CD4-positive, alpha-beta T cell treated with Interleukin-4 for 1 hour (primary cell): ENCODE data around the gene CRYBA1.

ENCODE experiments used
- DNase-seq, 2 donors: peaks; one replicate each; pipeline ENCODE4 v3.0.0-alpha.2; 2020 to 2022

Gene CRYBA1

DNA sequence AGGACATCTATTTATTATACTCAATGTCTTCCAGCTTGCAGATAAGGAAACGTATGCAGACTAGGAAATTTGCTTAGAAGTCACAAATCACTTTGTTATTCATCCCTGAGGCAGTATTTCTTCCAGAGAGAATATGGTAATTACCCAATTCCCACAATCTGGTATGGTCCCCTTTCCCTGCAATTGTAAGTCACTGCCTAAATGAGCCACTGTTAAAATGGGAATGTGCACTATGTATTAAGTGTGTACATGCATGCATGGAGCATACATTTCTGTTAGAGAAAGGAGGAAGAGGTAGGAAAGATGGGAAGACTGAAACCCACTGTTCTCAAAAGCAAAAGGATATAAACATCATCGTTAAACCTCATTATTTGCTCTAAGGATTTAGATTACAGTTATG lies 37.3 kb downstream of the CRYBA1 start:
- no peak for DNase-seq

DNA sequence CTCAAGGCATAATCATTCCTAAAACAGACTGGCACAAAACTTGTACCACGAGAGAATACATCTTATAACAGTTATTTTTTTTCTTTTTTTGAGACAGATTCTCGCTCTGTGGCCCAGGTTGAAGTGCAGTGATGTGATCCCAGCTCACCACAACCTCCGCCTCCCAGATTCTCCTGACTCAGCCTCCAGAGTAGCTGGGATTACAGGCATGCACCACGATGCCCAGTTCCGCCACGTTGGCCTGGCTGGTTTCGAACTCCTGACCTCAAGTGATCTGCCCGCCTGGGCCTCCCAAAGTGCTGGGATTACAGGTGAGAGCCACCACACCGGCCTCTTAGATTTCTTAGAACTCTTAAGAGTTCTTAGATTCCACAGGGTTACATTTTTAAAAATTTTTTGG lies 43.2 kb downstream of the CRYBA1 start:
- DNase-seq: no peak

DNA sequence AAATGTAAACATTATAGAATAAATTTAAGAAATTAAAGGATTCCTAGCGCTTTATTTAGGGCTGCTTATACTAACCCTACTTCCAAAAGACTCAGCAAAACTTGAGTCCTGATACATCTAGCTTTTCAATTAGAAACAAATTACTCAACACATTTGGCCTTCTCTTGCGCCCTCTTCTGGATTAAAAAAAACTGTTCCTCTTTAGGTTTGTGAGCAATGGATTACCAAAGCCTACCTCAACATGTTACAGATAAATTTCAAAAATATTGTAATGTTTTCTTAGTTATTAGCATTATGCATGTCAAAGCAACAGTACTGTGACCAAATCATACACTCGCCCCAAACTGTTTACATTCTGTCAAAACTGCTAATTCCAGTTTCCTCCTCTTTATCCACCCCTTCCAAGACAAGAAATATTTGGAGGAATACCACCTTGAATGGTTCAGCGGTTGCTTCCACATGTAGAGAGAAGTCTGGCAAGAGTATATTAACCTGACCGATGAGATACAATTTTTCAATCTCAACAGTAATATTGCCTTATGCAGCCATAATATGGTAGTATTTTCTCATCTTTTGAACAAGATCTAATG lies 44.6 kb downstream of the CRYBA1 start:
- DNase-seq: peak in 1 of 2 donors; percentile 81

DNA sequence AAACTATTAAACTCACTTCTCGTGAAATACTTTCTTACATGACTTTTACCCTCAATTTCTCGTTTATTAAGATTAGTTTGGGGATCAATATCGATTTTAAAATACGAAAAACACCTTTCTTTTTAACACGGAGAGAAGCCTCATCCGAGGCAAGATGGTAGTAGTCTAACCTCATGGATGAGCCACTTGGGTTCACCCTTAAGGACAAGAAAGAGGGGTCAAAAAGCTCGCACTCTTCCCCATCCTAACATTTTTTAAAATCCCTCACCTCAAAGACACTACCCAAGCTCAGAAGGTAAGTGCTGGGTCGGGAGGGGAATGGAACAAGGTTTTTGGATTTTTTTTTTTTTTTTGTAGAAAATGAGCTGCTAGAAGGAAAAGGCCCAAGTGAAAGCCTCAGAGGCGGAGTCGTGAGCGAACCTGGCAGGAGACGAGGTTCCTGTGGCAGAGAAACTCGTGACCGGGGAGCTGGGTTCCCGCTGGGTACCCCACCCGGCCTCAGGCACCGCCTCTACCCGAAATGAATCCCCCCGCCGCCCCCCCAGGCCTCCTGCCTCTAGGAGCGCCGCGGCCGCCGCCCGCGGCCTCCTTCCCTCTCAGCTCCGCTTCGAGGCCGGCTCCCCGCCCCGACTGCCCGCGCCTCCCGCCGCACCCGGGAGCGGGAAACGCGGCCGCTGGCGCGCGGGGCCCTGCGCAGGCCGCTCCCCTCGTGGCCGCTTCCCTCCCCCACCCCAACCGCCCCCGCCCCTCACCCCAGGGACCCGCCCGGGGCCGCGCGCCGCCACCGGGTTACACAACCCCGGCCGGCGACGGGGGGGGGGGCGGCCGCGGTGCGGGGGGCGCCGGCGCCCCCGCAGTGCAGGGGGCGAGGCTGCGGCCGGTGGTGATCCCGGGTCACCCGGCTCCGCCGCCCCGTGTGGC lies 45.7 kb downstream of the CRYBA1 start:
- DNase-seq: peak; percentile 66 to 70

DNA sequence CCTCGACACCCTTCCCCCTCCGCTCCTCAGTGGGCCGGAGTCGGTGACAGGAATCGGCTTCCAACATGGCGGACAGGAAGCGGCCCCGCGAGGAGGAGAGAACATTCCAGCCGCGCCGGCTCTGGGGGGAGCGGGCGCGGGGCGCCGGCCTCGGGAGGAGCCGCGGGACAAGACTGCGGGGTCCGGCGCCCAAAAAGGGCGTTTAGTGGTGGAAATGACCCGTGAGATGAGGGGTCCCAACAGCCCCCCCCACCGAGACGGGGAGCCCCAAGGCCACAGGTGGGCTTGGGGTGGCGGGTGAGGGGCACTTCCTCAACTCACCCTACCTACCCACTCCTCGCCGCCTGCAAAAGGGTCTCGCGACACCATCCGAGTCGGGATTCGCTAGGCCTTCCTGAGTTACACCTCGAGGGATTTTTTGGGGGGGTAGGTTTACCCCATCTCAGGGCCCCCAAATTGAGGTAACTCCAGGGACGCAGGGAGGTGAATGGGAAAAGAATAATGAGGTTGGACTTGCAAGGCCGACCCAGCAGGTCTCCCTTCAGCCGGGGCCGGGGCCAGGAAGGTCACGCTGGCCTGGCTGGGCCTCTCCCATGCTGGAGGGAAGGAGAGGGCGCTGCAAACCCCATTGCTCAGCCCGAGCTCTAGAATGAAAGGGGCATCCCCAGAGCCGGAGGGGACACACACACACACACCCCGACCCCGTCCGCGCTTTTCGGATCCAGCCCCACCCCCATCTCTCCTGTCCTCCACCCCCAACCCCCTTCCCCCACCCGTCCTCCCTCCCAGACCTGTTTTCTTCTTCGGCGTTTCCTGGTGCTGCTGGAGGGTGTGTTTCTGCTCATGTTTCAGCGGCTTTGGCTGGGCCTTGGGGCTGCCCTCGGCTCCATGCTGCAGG lies 46.6 kb downstream of the CRYBA1 start:
- peak; percentile 47 to 61 for DNase-seq

DNA sequence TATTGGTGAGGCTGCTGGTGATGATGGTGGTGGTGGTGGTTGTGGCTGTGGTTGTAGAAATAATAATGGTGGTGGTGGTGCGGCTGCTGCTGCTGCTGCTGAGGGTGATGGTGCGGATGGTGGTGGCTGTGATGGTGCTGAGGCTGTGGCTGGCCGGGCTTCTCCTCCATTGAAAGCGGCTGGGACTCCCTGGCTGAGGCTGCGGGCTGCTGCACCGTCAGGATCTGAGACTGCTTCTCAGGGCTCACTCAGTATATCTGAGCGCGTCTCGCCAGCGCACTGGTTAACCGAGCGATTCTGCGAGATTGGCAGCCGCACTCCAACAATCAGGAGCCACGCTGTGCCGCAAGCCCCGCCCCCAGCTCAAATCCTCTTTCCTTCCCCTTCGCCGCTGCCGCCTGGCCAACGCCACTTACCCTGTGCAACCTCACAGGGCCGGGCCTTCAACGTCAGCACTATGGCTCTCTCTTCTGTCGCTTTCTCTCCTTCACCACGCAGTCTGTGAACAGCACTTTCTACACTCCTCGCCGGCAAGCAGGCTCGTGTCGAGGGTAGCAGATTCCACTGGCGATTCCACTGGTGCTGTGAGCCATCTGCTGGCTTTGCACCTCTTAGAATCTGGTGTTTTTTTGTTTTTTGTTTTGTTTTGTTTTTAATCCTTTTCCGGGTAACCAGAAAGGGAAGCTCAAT lies 47.4 kb downstream of the CRYBA1 start, which contains the start of gene NUFIP2:
NUFIP2 (minus strand) TSS at position 259 of the 690 bp plus-strand sequence; CDS start at position 170, 89 bp downstream.
- peak; percentile 98 to 99 for DNase-seq

DNA sequence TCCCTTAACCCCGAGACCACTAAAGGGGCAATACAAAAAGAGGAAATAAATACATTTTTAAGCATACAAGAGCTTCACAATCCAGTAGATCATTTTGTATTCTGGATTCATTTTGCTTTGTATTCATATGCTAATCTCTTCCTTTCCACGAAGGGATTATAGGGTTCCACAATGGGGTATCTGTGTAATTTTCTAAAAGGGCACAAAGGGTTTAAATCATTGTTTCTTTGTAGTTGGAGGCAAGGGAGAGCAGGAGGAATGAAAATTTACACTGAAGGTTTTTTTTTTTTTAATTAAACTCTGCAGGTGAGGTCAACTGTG lies 47.9 kb downstream of the CRYBA1 start:
- DNase-seq: no peak

DNA sequence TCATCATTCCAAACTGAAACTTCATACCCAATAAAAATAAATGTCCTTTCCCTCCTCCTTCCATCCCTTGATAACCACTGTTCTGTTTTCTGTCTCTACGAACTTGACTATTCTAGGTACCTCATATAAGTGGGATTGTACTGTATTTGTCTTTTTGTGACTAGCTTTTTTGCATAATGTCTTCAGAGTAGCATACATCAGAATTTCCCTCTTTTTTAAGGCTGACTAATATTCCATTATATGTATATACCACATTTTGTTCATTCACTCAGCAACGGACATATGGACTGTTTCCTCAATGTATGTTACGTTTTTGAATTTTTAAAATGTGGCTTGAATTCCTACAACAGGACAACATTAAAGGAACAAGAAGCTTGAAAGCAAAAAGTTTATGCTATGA lies 48.8 kb downstream of the CRYBA1 start:
- DNase-seq: no peak

DNA sequence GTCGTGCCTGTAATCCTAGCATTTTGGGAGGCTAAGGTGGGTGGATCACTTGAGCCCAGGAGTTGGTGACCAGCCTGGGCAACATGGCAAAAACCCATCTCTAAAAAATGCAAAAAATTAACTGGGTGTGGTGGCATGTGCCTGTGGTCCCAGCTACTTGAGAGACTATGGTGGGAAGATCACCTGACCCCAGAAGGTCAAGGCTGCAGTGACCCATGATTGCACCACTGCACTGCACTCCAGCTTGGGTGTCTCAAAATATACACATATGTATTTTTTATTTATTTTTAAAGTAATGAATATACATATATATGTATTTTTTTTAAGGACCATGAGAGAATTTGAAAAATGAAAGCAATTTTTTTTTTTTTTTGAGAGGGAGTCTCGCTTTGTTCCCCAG lies 52.4 kb downstream of the CRYBA1 start:
- no peak for DNase-seq

DNA sequence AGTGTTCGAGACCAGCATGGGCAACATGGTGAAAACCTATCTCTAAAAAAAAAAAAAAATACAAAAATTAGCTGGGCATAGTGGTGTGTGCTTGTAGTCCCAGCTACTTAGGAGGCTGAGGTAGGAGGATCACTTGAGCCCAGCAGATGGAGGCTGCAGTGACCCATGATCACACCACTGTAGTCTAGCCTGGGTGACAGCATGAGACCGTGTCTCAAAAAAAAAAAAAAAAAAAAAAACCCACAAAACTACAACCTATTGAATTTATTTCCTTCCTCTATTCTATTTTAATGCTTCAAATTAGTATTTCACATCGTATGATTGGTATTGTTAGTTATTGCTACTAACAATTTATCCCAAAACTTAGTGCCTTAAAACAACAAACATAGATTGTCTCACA lies 56.7 kb downstream of the CRYBA1 start:
- DNase-seq: no peak
